Measurements from ENCODE around the gene PELI3.

DNA sequence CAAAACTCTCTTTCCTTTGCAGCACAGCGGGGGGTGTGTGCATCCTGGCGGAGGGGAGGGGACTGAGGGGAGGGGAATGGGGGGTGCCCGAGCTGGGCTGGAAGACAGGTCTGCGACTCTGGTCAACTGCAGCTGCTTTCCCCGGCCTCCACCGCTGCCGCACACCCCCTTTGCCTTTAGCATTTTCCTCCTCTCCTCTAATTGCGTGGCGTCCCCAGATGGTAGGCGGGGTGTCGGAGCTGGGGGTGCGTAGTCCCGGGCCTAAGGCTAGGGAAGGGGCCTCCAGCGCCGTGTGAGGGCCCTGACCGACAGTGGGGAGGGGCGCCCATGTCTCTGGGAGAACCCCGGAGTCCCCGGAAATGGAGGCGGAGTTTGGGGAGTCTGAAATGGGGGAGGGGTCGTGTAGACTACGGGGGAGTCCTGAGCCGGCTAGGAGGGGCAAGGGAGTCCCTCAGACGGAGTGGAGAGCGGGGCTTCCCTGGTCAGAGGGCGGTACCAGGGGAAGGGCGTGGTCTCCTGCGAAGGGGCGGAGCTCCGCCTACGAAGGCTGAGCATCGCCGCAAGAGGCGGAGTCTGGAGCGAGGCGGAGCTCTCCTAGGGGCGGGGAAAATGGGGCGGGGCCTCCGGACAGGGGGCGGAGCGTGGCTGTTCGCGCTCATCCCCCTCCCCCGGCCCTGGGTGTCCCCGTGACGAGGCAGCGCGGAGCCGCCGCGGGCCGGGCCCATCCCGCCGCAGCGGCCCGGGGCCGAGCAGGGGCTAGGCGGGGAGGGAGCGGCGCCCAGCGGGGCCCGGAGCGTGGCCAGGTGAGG is at the start of gene PELI3:
- no peak for TF ChIP-seq CEBPB (IDR thresholded peaks at IDR 0.05; ENCODE audit: low read depth, low read length)
- TF ChIP-seq, protein P1, sequence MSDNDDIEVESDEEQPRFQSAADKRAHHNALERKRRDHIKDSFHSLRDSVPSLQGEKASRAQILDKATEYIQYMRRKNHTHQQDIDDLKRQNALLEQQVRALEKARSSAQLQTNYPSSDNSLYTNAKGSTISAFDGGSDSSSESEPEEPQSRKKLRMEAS (IDR thresholded peaks at IDR 0.05) = no peak
- TF ChIP-seq EZH2 (IDR thresholded peaks at IDR 0.05; ENCODE audit: low read depth, low read length, severe bottlenecking) = no peak
- no peak for TF ChIP-seq SP2 (IDR thresholded peaks at IDR 0.05; ENCODE audit: low read length)
- TF ChIP-seq, protein P2, sequence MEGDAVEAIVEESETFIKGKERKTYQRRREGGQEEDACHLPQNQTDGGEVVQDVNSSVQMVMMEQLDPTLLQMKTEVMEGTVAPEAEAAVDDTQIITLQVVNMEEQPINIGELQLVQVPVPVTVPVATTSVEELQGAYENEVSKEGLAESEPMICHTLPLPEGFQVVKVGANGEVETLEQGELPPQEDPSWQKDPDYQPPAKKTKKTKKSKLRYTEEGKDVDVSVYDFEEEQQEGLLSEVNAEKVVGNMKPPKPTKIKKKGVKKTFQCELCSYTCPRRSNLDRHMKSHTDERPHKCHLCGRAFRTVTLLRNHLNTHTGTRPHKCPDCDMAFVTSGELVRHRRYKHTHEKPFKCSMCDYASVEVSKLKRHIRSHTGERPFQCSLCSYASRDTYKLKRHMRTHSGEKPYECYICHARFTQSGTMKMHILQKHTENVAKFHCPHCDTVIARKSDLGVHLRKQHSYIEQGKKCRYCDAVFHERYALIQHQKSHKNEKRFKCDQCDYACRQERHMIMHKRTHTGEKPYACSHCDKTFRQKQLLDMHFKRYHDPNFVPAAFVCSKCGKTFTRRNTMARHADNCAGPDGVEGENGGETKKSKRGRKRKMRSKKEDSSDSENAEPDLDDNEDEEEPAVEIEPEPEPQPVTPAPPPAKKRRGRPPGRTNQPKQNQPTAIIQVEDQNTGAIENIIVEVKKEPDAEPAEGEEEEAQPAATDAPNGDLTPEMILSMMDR (IDR thresholded peaks at IDR 0.05; ENCODE audit: control extremely low read depth in 1 of 3, insufficient read depth in 1 of 3, low read depth in 1 of 3, low read length in 3 of 3) = no peak
- TF ChIP-seq TBP (IDR thresholded peaks at IDR 0.05; ENCODE audit: low read depth, low read length) = no peak
- TF ChIP-seq, protein P3, sequence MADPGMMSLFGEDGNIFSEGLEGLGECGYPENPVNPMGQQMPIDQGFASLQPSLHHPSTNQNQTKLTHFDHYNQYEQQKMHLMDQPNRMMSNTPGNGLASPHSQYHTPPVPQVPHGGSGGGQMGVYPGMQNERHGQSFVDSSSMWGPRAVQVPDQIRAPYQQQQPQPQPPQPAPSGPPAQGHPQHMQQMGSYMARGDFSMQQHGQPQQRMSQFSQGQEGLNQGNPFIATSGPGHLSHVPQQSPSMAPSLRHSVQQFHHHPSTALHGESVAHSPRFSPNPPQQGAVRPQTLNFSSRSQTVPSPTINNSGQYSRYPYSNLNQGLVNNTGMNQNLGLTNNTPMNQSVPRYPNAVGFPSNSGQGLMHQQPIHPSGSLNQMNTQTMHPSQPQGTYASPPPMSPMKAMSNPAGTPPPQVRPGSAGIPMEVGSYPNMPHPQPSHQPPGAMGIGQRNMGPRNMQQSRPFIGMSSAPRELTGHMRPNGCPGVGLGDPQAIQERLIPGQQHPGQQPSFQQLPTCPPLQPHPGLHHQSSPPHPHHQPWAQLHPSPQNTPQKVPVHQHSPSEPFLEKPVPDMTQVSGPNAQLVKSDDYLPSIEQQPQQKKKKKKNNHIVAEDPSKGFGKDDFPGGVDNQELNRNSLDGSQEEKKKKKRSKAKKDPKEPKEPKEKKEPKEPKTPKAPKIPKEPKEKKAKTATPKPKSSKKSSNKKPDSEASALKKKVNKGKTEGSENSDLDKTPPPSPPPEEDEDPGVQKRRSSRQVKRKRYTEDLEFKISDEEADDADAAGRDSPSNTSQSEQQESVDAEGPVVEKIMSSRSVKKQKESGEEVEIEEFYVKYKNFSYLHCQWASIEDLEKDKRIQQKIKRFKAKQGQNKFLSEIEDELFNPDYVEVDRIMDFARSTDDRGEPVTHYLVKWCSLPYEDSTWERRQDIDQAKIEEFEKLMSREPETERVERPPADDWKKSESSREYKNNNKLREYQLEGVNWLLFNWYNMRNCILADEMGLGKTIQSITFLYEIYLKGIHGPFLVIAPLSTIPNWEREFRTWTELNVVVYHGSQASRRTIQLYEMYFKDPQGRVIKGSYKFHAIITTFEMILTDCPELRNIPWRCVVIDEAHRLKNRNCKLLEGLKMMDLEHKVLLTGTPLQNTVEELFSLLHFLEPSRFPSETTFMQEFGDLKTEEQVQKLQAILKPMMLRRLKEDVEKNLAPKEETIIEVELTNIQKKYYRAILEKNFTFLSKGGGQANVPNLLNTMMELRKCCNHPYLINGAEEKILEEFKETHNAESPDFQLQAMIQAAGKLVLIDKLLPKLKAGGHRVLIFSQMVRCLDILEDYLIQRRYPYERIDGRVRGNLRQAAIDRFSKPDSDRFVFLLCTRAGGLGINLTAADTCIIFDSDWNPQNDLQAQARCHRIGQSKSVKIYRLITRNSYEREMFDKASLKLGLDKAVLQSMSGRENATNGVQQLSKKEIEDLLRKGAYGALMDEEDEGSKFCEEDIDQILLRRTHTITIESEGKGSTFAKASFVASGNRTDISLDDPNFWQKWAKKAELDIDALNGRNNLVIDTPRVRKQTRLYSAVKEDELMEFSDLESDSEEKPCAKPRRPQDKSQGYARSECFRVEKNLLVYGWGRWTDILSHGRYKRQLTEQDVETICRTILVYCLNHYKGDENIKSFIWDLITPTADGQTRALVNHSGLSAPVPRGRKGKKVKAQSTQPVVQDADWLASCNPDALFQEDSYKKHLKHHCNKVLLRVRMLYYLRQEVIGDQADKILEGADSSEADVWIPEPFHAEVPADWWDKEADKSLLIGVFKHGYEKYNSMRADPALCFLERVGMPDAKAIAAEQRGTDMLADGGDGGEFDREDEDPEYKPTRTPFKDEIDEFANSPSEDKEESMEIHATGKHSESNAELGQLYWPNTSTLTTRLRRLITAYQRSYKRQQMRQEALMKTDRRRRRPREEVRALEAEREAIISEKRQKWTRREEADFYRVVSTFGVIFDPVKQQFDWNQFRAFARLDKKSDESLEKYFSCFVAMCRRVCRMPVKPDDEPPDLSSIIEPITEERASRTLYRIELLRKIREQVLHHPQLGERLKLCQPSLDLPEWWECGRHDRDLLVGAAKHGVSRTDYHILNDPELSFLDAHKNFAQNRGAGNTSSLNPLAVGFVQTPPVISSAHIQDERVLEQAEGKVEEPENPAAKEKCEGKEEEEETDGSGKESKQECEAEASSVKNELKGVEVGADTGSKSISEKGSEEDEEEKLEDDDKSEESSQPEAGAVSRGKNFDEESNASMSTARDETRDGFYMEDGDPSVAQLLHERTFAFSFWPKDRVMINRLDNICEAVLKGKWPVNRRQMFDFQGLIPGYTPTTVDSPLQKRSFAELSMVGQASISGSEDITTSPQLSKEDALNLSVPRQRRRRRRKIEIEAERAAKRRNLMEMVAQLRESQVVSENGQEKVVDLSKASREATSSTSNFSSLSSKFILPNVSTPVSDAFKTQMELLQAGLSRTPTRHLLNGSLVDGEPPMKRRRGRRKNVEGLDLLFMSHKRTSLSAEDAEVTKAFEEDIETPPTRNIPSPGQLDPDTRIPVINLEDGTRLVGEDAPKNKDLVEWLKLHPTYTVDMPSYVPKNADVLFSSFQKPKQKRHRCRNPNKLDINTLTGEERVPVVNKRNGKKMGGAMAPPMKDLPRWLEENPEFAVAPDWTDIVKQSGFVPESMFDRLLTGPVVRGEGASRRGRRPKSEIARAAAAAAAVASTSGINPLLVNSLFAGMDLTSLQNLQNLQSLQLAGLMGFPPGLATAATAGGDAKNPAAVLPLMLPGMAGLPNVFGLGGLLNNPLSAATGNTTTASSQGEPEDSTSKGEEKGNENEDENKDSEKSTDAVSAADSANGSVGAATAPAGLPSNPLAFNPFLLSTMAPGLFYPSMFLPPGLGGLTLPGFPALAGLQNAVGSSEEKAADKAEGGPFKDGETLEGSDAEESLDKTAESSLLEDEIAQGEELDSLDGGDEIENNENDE (IDR thresholded peaks at IDR 0.05; ENCODE audit: insufficient replicate concordance, low read length) = no peak
- TF ChIP-seq SP4 (IDR thresholded peaks at IDR 0.05; ENCODE audit: low read length) = no peak
